GM12878 (cell line): ENCODE results near the gene C12orf60. TPM values are rescaled to one million over a fixed set of nuclear protein-coding genes. Genes with fewer than 3 reads are reported as not detected.

Source experiments
- ATAC-seq: fragments of 200-7000 bp; cut with Tn5 transposase; 3 replicates; pipeline ENCODE4 v1.9.1; 2020; ENCODE audit warnings: mild to moderate bottlenecking, moderate library complexity
- BruUV-seq: library from RNA; stranded (reverse); fragments of 400-500 nt; replicated peaks from 2 replicates; lab custom pipeline; 2021; lab: Mats Ljungman, UMichigan
- CTCF ChIA-PET: fragments of 300-600 bp; sonication (Branson Sonifier 250); formaldehyde crosslinking; extraction: SDS; loops from one replicate; lab custom pipeline; 2021; ENCODE audit warnings: inconsistent platforms; lab: Yijun Ruan, JAX
- POLR2A ChIA-PET: fragments of 350-600 bp; formaldehyde crosslinking; extraction: SDS; loops from one replicate; lab custom pipeline; 2021; ENCODE audit warnings: inconsistent platforms; lab: Charles Lee
- RAD21 ChIA-PET: fragments of 300-600 bp; sonication (Branson Sonifier 250); formaldehyde crosslinking; loops from one replicate; lab custom pipeline; 2023; ENCODE audit warnings: antibody characterized with exemption; ENCODE audit not compliant: unreplicated experiment; lab: Charles Lee
- SMC1A ChIA-PET: fragments of 300-600 bp; sonication (Branson Sonifier 250); formaldehyde crosslinking; loops from one replicate; lab custom pipeline; 2023; ENCODE audit not compliant: unreplicated experiment, uncharacterized antibody; lab: Charles Lee
- DNase-seq: peaks from one replicate; pipeline ENCODE4 v3.0.0-alpha.2; 2011; ENCODE audit warnings: low read depth, low spot score
- FAIRE-seq: peaks from 3 replicates; lab custom pipeline; 2011; peaks lifted over from hg19 to GRCh38; lab: Jason Lieb, UNC
- H2AFZ ChIP-seq: 2 replicates; pipeline ENCODE4 v1.6.0; 2011; ENCODE audit warnings: low read depth, low read length, control low read depth; ENCODE audit not compliant: control insufficient read depth
- H3K27ac ChIP-seq: 2 replicates; pipeline ENCODE4 v1.5.1; 2011; ENCODE audit warnings: control low read depth; ENCODE audit not compliant: control insufficient read depth, insufficient read depth
- H3K27me3 ChIP-seq, 2 experiments: replicated peaks in 1 of 2; 2 replicates each; pipeline versions ENCODE4 v1.6.0 to v1.6.1; 2011; ENCODE audit warnings: low read length in 1 of 2; ENCODE audit not compliant: control insufficient read depth in 2 of 2, insufficient read depth in 2 of 2
- H3K36me3 ChIP-seq, 2 experiments: 2 replicates each; pipeline ENCODE4 v1.5.1; 2011; ENCODE audit warnings: low read length in 1 of 2; ENCODE audit not compliant: control insufficient read depth in 2 of 2, insufficient read depth in 2 of 2
- H3K4me1 ChIP-seq: 2 replicates; pipeline ENCODE4 v1.6.1; 2011; ENCODE audit warnings: mild to moderate bottlenecking, low read length, moderate library complexity, mixed read lengths; ENCODE audit not compliant: control insufficient read depth, insufficient read depth
- H3K4me2 ChIP-seq: 2 replicates; pipeline ENCODE4 v1.6.0; 2011; ENCODE audit warnings: control low read depth; ENCODE audit not compliant: control insufficient read depth, insufficient read depth
- H3K4me3 ChIP-seq: fragments of 200-600 bp; sonication (generic); 2 replicates; pipeline ENCODE4 v1.5.1; 2016
- H3K79me2 ChIP-seq: 2 replicates; pipeline ENCODE4 v1.6.0; 2011; ENCODE audit warnings: low read length; ENCODE audit not compliant: control insufficient read depth, insufficient read depth
- H3K9ac ChIP-seq: 2 replicates; pipeline ENCODE4 v1.8.0; 2011; ENCODE audit warnings: low read length, control low read depth, mixed read lengths; ENCODE audit not compliant: control insufficient read depth, insufficient read depth
- H3K9me3 ChIP-seq: replicated peaks from 3 replicates; pipeline ENCODE4 v1.5.1; 2011; ENCODE audit warnings: mild to moderate bottlenecking, low read length; ENCODE audit not compliant: control insufficient read depth, insufficient read depth
- H4K20me1 ChIP-seq: 2 replicates; pipeline ENCODE4 v1.6.0; 2011; ENCODE audit not compliant: control insufficient read depth, insufficient read depth
- ATF7 ChIP-seq: fragments of 450-650 bp; IDR thresholded peaks from 2 replicates; pipeline ENCODE4 v1.6.1; 2016; ENCODE audit warnings: low read depth, mild to moderate bottlenecking
- EGR1 ChIP-seq, 2 experiments: IDR thresholded peaks; 1 replicate in 1 of 2; 2 replicates in 1 of 2; pipeline ENCODE4 v1.6.1; 2011 to 2012; ENCODE audit warnings: low read depth in 2 of 2, low read length in 2 of 2, borderline replicate concordance in 1 of 2, mild to moderate bottlenecking in 1 of 2, moderate library complexity in 1 of 2
- ETV6 ChIP-seq, 2 experiments: fragments of 450-650 bp in 1 of 2; IDR thresholded peaks in 1 of 2; conservative IDR thresholded peaks in 1 of 2; 2 replicates each; pipeline ENCODE4 v1.6.1; 2014; ENCODE audit warnings: antibody characterized with exemption in 1 of 2, borderline replicate concordance in 1 of 2, low read depth in 1 of 2, mild to moderate bottlenecking in 1 of 2, moderate library complexity in 1 of 2
- FOS ChIP-seq: IDR thresholded peaks from 3 replicates; pipeline ENCODE4 v1.6.1; 2011; ENCODE audit warnings: borderline replicate concordance; ENCODE audit not compliant: insufficient read length; ENCODE audit errors: extremely low read depth
- IRF4 ChIP-seq: IDR thresholded peaks from 2 replicates; pipeline ENCODE4 v1.6.1; 2011; ENCODE audit warnings: low read depth, low read length
- SMARCA5 ChIP-seq: fragments of 450-650 bp; IDR thresholded peaks from 2 replicates; pipeline ENCODE4 v1.6.1; 2017; ENCODE audit warnings: mild to moderate bottlenecking
- SMC3 ChIP-seq: IDR thresholded peaks from 2 replicates; pipeline ENCODE4 v1.6.1; 2011; ENCODE audit warnings: low read length, improper control_type of control experiment, borderline replicate concordance
- SRF ChIP-seq, 2 experiments: IDR thresholded peaks; 2 replicates each; pipeline ENCODE4 v1.6.1; 2011; ENCODE audit warnings: low read depth in 2 of 2, low read length in 2 of 2, mild to moderate bottlenecking in 1 of 2, moderate library complexity in 1 of 2
- WRNIP1 ChIP-seq: IDR thresholded peaks from 2 replicates; pipeline ENCODE4 v1.6.1; 2011; ENCODE audit warnings: low read depth, low read length, improper control_type of control experiment, borderline replicate concordance
- WGBS: methylation state at CpG from one replicate; pipeline ENCODE4 v1.1.6; 2016; ENCODE audit warnings: low lambda C conversion rate; ENCODE audit not compliant: insufficient replicate concordance, insufficient coverage; ENCODE audit errors: missing lambda C conversion rate; 5-methylcytosine and 5-hydroxymethylcytosine counted together
- in situ Hi-C: fragments of 300-500 bp; cut with MboI; formaldehyde crosslinking; loops from 9 replicates; pipeline ENCODE4 v1.14.3; 2018; ENCODE audit warnings: mixed read lengths
- intact Hi-C: fragments of 100-400 bp; cut with micrococcal nuclease; formaldehyde crosslinking; loops from one replicate; pipeline ENCODE4 v1.14.2; 2022; ENCODE audit not compliant: unreplicated experiment
- polyA plus RNA-seq, 11 experiments: library from polyadenylated mRNA; depleted of rRNA in 4 of 11; unstranded in 6 of 11; stranded (reverse) in 5 of 11; fragments of >200 nt; fragmentation: Nextera tagmentation in 4 of 11; fragmentation: Illumina TruSeq in 1 of 11; extraction: Ambion mirVana in 4 of 11; extraction: Trizol in 1 of 11; gene quantifications; 1 replicate in 1 of 11; 2 replicates in 10 of 11; pipeline versions ENCODE4 v1.2.1 to v1.2.3, GENCODE V29; 2011 to 2016; ENCODE audit warnings: inconsistent platforms in 2 of 11, missing spikeins in 2 of 11, low read depth in 1 of 11
- total RNA-seq, 4 experiments: library from RNA; depleted of rRNA in 3 of 4; stranded (reverse); fragments of >200 nt in 3 of 4; fragmentation: Illumina TruSeq in 1 of 4; extraction: Trizol in 1 of 4; gene quantifications; 2 replicates each; pipeline versions ENCODE4 v1.2.1 to v1.2.3, GENCODE V29; 2013 to 2021
- TF ChIP-seq, protein P1 (sequence below): fragments of 450-650 bp; IDR thresholded peaks from 2 replicates; pipeline ENCODE4 v1.6.1; 2016; ENCODE audit warnings: mild to moderate bottlenecking
- TF ChIP-seq, protein P2 (sequence below): fragments of 450-650 bp; formaldehyde crosslinking; IDR thresholded peaks from 2 replicates; pipeline ENCODE4 v1.5.0; 2022; ENCODE audit warnings: mild to moderate bottlenecking, missing genetic modification characterization
- TF ChIP-seq, protein P3 (sequence below), 3 experiments: IDR thresholded peaks in 2 of 3; conservative IDR thresholded peaks in 1 of 3; 2 replicates each; pipeline ENCODE4 v1.5.1; 2011; ENCODE audit warnings: low read depth in 3 of 3, low read length in 3 of 3, mild to moderate bottlenecking in 3 of 3, control low read depth in 2 of 3, moderate library complexity in 2 of 3, inconsistent platforms in 1 of 3, mixed read lengths in 1 of 3; ENCODE audit not compliant: control insufficient read depth in 2 of 3, insufficient read depth in 1 of 3; ENCODE audit errors: extremely low read depth in 1 of 3

The C12orf60 gene
- total and polyA plus RNA-seq, 10 of the 15 experiments (the other 5 are each of a cell fraction or from before 2014, with no cell fraction given): 1.8 to 7.2 (median 3.2) TPM

DNA sequence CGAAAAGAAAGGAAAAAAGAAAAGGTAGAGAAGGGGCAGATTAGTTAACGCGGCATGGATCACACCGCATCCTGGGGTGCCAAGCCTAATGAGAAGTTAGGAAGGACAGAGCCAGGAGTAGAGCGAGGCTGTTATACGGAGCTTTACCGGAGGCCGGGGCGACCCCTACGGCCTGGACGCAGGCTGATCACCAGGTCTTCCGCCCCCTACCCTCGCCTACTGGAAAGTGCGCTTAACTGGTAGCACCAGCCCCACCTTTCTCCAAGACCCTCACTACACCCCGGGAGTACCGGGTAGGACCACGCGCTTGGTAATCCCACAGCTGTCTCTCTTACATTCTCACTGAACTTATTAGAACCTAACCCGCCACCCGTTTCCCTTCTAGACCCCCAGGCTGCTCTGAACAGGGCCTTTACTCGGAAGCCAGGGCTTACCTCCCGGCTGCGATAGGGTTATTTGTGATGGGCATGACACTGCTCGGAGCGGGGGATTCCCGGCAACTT lies 34.0 kb upstream of the C12orf60 start (continued):
- TF ChIP-seq ETV6 (conservative IDR thresholded peaks at IDR 0.05 in 1 of 2, IDR thresholded peaks at IDR 0.05 in 1 of 2; ENCODE audit: borderline replicate concordance in 1 of 2, low read depth in 1 of 2) (no peak), WRNIP1 (peak; percentile 19; the same call in 1 of the 2 replicates), SRF (IDR thresholded peaks at IDR 0.05; ENCODE audit: low read depth in 2 of 2, low read length in 2 of 2) (no peak), FOS (no peak)
- TF ChIP-seq, protein P1, sequence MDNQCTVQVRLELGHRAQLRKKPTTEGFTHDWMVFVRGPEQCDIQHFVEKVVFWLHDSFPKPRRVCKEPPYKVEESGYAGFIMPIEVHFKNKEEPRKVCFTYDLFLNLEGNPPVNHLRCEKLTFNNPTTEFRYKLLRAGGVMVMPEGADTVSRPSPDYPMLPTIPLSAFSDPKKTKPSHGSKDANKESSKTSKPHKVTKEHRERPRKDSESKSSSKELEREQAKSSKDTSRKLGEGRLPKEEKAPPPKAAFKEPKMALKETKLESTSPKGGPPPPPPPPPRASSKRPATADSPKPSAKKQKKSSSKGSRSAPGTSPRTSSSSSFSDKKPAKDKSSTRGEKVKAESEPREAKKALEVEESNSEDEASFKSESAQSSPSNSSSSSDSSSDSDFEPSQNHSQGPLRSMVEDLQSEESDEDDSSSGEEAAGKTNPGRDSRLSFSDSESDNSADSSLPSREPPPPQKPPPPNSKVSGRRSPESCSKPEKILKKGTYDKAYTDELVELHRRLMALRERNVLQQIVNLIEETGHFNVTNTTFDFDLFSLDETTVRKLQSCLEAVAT: peak; percentile 62; the same call in 1 of the 2 replicates

DNA sequence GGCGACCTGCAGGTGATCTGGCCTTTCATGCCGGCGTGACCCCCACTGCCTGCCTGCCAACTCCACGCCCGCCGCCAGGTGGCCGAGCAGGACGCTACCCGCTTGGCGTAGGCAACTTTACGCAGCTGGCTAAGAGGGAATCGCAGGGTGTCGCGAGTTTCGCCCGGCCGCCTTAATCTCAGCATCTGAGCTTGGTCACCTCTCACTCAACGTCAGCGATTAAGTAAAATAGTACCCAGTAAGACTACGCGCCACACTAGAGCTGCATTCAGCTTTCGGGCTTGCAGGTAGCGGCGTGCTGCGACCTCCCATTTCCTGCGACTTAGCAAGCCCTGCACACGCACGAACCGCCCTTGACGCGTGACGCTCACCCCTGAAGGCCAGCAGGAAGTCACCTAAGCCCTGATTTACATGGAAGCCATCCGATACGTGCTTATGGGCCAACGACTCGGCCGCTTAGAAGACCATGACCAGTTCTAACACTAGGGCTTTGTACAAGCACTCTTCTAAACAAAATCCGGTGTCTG lies 33.4 kb upstream of the C12orf60 start:
- Histone ChIP-seq H3K4me3 (peak overlapping the region; percentile 83), H3K27me3 (no peaks in the 10 kb centered on the region), H3K79me2 (peaks cover 61% of the 10 kb centered on the region), H3K4me1 (peaks cover 2% of the 10 kb centered on the region), H3K36me3 (peaks cover 0 to 9% of the 10 kb centered on the region in 2 experiments; a peak in 2 of 4 replicates), H2AFZ (peak overlapping the region; percentile 48; the same call in 1 of the 2 replicates), H3K4me2 (peak overlapping the region; percentile 73), H4K20me1 (no peaks in the 10 kb centered on the region), H3K9me3 (peaks cover 15% of the 10 kb centered on the region; the same call in 2 of the 3 replicates), H3K9ac (peak overlapping the region; percentile 99), H3K27ac (peak overlapping the region; percentile 99)
- FAIRE-seq (peak; percentile 74), DNase-seq (peak; percentile 84), ATAC-seq (peak; percentile 63)
- POLR2A ChIA-PET: interaction anchor here (1.1 to 3.3 kb wide), 6 partner anchors 33 to 404 kb away, joined by 3 to 41 read pairs (median 4); partner anchors contain the start of genes C12orf60 and WBP11
- CTCF ChIA-PET: interaction anchor here (1.3 to 3.6 kb wide), 11 partner anchors 11 to 532 kb away, joined by 3 to 38 read pairs (median 6); partner anchors contain the start of genes C12orf60, SMCO3 and WBP11
- no TSS peak for BruUV-seq
- 1% methylated on average over 38 of the region's 38 CpGs for WGBS
- in situ Hi-C loops: loop anchor here (10.0 to 25.0 kb wide), 2 partner anchors 185 to 1867 kb away; no protein-coding TSS in a partner anchor
- SMC1A ChIA-PET: interaction anchor here (1.0 to 3.6 kb wide), 11 partner anchors 32 to 404 kb away, joined by 3 to 52 read pairs (median 4); partner anchors contain the start of genes ATF7IP, C12orf60 and WBP11
- RAD21 ChIA-PET: interaction anchor here (0.5 to 9.5 kb wide), 9 partner anchors 11 to 759 kb away, joined by 3 to 89 read pairs (median 4); partner anchors contain the start of genes ARHGDIB, C12orf60 and WBP11
- intact Hi-C loops: loop anchor here (2.0 to 5.0 kb wide), 7 partner anchors 148 to 1112 kb away; partner anchors contain the start of genes ARHGDIB, ATF7IP and STRAP
- TF ChIP-seq IRF4: peak; percentile 65
- peak; percentile 41; the same call in 1 of the 2 replicates for TF ChIP-seq SMC3
- peak; percentile 91 for TF ChIP-seq SMARCA5
- TF ChIP-seq EGR1 (IDR thresholded peaks at IDR 0.05; ENCODE audit: borderline replicate concordance in 1 of 2, low read depth in 2 of 2, low read length in 2 of 2): peak; percentile 14 to 27; a peak in 1 of 3 replicates
- TF ChIP-seq, protein P2, sequence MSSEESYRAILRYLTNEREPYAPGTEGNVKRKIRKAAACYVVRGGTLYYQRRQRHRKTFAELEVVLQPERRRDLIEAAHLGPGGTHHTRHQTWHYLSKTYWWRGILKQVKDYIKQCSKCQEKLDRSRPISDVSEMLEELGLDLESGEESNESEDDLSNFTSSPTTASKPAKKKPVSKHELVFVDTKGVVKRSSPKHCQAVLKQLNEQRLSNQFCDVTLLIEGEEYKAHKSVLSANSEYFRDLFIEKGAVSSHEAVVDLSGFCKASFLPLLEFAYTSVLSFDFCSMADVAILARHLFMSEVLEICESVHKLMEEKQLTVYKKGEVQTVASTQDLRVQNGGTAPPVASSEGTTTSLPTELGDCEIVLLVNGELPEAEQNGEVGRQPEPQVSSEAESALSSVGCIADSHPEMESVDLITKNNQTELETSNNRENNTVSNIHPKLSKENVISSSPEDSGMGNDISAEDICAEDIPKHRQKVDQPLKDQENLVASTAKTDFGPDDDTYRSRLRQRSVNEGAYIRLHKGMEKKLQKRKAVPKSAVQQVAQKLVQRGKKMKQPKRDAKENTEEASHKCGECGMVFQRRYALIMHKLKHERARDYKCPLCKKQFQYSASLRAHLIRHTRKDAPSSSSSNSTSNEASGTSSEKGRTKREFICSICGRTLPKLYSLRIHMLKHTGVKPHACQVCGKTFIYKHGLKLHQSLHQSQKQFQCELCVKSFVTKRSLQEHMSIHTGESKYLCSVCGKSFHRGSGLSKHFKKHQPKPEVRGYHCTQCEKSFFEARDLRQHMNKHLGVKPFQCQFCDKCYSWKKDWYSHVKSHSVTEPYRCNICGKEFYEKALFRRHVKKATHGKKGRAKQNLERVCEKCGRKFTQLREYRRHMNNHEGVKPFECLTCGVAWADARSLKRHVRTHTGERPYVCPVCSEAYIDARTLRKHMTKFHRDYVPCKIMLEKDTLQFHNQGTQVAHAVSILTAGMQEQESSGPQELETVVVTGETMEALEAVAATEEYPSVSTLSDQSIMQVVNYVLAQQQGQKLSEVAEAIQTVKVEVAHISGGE (CRISPR knock-in tag): peak; percentile 43
- TF ChIP-seq ATF7: 0 out of 2 replicates have a peak, but pooled peaks have one; percentile 67
- TF ChIP-seq, protein P3, sequence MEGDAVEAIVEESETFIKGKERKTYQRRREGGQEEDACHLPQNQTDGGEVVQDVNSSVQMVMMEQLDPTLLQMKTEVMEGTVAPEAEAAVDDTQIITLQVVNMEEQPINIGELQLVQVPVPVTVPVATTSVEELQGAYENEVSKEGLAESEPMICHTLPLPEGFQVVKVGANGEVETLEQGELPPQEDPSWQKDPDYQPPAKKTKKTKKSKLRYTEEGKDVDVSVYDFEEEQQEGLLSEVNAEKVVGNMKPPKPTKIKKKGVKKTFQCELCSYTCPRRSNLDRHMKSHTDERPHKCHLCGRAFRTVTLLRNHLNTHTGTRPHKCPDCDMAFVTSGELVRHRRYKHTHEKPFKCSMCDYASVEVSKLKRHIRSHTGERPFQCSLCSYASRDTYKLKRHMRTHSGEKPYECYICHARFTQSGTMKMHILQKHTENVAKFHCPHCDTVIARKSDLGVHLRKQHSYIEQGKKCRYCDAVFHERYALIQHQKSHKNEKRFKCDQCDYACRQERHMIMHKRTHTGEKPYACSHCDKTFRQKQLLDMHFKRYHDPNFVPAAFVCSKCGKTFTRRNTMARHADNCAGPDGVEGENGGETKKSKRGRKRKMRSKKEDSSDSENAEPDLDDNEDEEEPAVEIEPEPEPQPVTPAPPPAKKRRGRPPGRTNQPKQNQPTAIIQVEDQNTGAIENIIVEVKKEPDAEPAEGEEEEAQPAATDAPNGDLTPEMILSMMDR (IDR thresholded peaks at IDR 0.05 in 2 of 3, conservative IDR thresholded peaks at IDR 0.05 in 1 of 3; ENCODE audit: control insufficient read depth in 2 of 3, extremely low read depth in 1 of 3, insufficient read depth in 1 of 3, low read depth in 3 of 3, low read length in 3 of 3): peak; percentile 81 to 87 (median 87)
